Fibroblast of skin of abdomen (primary cell): ENCODE measurements around the gene CCDC33. TPM values are rescaled to one million over a fixed set of nuclear protein-coding genes. Genes with fewer than 3 reads are reported as not detected.

Experiments
- DNase-seq: peaks from one replicate; pipeline ENCODE4 v3.0.0-alpha.2; 2013
- polyA plus RNA-seq, 2 experiments: library from polyadenylated mRNA; unstranded; fragments of 120-200 nt; gene quantifications; one replicate each; pipeline ENCODE4 v1.2.1, GENCODE V29; 2013; ENCODE audit not compliant: insufficient read length in 2 of 2

CCDC33 gene
- 0.12 TPM for polyA plus RNA-seq (2013, experiment 1 of 2; ENCODE audit: insufficient read length)
- polyA plus RNA-seq (2013, experiment 2 of 2; ENCODE audit: insufficient read length) = not detected

DNA sequence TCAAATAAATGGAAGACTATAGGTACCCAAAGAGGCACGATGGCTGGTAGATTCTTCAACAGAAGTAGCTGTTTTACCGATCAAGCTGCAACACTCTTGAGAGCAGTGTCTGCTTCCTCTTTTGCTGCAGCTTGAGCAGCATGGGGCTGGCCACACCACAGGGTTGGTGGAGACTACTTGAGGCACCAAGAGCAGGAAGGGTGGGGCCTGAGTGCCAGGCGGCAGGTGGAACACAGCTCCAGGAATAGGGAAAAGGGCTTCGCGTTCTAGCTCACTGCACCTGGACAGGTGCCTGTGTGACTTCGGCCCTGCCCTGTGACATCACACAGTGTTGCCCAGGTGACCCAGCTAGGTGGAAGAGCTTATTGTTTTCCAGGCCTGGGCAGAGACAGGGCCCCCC, at the start of gene CCDC33:
TSS of gene CCDC33 (plus strand) at position 365 of the 400 bp plus-strand sequence. CDS start 394 bp downstream, outside the sequence.
- DNase-seq = no peak

DNA sequence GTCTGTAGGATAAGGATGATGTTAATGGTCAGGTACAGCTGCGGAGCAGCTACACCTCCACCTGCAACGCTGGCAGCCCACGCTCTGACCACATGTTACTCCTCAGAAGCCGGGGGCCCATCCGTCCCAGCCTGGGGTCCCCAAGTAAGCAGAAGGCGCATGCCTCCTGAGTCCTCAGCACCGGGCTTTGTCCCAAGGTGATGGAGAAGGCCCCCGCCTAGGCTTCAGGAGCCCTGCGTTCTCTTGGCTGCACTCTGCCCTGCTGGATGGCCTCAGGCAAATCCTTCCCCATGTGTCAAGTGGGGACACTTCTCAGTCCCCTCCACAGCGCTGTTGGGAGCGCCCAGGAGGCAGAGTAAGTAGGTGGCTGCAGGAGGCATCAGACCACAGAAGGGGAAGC, 47.9 kb upstream of the CCDC33 start:
- no peak for DNase-seq

DNA sequence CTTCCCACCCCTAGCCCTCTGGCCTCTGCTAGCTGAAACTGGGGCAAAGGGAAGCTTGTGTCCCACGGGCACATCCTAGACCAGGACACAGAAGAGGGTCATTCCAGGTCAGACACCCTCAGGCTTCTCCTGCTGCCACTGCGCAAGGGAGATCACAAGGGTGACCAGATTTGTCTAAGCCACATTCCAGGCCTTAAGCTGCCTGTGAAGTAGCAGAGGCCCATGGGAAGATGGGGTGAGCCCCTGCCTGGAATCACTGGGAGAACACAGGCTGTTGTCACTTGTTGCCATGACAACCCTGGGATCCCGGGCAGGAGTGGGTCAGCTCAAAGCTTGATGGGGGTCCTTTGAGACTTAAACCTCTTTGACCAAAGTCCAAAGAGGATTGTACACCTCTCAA, 44.3 kb upstream of the CCDC33 start:
- DNase-seq = no peak

DNA sequence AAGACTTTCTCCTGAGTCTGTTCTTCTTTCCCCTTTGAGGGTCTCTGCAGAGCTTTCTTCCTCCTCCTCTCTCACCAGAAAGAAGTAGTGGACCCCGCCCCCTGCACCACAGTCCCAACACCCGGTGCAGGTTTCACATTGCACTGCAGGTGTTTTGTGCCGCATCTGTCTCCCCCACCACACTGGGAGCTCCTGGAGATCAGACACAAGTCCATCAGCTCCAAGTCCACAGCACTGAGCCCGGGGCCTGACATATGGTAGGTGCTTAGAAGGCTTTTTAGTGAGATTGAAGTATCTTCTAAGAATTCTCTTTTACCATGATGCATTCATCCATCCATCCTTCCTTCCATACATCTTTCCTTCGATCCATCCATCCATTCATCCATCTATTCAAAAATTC, 43.4 kb upstream of the CCDC33 start:
- DNase-seq = no peak

DNA sequence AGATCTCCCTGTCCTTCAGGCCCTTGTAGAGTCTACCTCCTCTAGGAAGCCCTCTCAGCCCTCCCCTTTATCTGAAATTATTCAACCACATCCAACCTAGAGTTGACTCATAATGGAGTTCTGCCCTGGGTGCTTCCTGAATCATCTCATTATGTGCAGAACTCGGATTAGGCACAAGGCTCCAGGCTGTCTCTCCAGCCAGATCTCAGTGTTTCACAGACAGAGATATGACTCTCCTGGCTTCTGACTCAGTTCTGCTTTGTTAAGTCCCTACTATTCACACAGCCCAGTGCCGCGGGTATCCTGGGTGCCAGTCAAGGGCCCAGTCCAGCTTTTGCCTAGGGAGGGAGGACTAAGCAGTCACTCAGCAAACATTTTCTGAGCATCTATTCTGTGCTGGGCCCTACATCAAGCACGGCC, 42.8 kb upstream of the CCDC33 start:
- DNase-seq = peak; percentile 89

DNA sequence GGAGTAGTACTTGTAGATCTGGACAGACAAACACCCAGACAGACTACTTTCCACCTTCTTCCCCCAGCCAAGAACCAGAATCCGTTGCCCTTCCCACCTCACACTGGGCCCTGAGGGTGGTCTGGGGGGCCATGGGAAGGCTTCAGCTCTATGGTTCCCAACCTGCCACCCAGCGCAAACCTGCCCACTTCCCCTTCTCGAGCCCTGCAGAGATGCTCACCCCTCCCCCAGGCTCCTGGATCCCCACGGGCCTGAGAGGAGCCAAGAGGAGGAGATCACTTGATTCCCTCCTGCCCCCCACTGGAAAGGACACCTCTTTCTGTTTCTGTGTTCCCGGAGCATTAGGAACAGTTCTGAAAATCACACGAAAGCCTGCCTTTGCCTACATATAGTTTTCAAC, 42.2 kb upstream of the CCDC33 start:
- no peak for DNase-seq

DNA sequence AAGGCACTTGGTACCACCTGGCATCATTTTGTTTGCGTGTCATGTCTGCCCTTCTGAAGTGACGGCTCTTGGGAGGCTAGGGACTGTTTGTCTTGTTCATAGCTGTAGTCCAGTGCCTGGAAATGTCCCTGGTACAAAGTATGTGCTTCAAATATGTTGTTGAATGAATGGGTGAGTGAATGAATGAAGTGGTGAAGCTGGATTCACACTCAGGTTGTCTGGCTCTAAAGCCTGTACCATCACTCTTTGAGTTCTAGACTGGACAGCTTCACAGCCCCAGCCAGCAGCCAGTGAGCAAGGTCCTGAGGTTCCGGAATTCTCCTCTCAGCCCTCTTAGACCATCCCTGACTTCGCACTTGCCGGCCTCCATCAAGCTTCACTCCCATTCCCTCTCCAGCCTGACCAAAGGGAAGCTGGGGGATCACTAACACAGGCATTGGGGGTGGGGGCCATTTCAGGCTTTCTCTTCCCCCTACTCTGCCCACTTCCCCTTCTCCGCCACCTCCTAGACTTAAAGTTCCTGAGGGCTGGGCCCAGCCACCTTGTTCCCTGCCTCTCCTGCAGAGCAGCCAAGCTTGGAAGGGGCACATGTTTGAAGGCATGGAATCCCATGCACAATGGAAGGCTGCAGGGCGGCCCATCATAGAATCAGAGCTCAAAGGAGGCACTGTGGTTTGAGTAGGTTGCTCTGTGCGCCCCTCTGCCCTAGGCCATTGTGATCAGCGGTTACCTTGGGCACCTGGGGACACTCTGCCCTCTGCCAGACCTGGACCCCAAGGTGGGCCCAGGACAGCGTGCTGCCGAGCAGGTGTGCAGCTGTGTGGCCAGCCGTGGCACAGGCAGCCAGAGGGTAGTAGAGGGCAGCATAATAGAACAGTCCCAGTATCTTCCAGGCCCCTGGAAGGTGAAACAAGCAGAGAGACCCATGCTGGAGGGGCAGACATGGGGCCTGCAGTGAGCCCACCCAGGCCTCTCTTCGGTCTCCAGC, 41.3 kb upstream of the CCDC33 start:
- no peak for DNase-seq

DNA sequence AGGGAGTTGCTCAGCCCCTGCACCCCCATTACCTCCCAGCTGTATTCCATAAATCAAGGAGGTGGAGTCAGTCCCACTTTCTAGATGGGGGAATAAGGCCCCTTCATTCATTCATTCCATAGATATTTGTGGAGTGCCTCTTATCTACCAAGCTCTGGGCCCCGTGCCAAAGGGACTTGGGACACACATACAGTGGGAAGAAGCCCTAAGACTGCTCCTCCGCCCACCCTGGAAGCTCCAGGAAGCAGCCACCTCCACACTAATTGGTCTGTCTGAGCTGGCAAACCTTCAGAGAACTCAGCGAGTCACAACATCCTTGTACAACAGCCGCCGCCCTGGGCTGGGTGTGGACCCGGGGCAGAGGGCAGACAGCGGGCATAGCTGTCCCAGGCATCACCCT, 40.0 kb upstream of the CCDC33 start:
- DNase-seq = peak; percentile 98

DNA sequence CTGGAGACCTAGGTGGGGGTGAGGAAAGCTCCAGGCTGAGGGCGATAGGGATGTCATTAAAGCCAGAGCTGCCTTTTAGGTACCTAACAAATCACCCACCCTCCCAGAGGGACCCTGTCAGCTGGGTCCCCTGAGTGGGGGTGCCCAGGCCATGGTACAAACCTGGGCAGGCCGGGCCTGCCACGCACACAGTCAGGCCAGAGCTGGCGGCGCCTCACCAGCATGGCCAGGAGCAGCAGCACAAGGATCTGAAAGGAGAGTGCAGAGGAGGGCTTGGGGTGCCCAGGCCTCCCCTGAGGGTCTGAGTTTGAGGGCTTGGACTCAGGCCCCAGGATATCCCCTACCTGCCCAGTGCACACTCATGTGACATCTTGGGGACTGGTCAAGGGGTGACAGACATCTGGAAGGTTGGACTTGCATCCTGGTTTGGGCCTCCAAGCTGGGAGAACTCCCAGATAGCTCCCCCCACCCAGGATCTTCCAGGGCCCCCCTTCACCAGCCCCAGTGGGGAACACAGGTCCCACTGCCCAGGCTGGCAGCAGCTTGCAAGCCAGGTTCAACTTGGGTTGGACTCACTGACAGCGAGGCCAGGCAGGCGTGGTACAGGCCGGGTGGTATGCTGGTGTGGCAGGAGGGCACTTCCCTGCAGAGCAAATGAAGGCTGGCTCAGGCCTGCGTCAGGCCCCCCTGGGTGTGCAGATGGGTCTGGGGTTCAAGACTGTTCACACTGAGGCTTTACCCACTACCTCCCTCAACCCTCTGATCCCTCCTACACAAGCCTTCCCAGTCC, 38.8 kb upstream of the CCDC33 start:
- DNase-seq = no peak

DNA sequence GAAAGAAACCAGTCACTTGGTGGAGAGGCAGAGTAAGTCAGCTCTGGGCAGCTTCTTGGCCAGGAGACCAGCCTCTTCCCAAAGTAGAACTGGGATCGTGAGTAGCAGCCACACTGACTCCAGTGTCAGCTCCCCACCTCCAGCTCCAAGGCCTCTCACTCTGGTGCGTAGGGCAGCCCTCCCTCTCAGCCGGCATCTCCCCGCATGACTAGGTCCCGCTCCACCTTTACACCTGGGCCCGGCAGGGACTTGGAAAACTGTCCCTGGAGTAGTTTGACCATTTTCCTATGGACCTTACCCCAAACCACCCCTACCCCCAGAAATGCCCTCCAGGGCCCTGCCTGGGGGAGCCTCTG, 36.9 kb upstream of the CCDC33 start:
- no peak for DNase-seq

DNA sequence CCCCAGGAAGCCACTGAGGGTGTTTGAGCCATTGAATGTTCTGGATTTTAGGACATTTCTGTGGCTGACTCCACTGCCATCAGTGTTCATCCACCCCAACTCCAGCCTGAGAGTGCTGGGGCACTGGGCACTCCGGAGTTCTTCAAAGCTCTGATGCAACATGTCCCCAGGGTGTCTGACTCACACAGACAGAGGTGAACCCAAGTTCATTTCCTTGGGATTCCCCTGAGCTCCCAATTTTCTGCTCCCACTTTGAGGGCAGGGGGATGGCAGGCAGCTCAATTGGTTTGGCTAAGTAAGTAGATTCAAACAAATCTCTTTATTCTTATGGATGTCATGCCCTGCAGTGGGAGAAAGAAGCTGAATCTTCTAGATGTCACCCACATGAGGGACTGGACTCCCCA, 35.7 kb upstream of the CCDC33 start:
- peak; percentile 67 for DNase-seq

DNA sequence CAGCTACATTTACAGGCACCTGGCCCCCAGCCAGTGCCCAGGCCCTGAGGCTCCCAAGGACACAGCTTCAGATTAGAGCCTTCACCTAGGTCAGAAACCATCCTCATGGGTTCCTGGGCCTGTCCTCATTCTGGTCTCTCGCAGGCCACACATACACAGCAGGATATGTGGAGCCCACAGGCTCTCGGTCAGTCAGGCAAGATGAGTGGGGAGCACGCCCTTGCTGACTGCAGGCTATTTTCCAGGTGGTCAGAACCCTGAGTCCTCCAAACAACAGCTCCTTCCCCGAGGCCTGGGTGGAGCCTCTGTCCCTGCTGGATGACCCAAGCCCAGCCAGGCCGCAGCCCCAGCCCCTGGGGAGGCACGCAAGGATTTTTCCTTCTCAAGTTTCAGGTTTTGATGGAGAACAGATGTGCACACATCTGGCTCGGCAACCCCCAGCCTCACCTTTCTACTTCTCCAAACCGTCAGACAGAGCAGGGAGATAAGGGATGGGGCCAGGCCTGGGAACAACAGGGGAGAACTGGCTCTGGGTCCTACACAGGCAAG, 35.2 kb upstream of the CCDC33 start:
- DNase-seq = peak; percentile 31

DNA sequence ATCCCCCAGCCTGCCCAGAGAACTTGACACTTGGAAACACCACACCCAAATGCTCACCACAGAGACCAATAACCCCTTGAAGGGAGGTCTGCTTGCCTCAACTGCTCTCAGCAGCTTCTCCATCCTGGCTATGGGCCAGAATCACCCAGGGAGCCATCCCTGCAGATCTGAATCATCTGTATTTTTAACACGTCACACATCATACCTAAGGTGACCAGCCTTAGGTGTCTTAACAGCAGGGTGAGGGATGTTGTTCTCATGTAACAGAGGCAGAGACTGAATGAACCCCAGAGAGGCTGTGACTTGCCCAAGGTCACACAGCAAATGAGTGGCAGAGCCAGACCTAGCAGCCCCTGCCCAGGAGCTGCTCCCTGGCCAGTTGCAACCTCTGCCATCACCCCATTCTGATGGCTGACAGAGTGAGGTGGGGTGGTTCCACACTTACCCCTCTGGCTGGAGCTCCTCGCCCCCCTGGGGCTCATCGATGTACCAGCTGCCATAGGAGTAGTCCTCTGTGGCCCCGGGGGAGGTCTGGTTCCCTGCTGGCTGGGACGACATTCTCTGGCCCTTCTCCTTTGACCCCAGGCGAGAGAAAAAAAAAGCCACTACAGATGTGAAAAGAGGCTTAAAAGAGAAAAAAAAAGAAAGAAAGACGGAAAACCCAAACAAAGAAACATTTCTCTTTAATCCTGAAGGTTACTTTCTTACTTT, 34.3 kb upstream of the CCDC33 start:
- peak; percentile 32 for DNase-seq

DNA sequence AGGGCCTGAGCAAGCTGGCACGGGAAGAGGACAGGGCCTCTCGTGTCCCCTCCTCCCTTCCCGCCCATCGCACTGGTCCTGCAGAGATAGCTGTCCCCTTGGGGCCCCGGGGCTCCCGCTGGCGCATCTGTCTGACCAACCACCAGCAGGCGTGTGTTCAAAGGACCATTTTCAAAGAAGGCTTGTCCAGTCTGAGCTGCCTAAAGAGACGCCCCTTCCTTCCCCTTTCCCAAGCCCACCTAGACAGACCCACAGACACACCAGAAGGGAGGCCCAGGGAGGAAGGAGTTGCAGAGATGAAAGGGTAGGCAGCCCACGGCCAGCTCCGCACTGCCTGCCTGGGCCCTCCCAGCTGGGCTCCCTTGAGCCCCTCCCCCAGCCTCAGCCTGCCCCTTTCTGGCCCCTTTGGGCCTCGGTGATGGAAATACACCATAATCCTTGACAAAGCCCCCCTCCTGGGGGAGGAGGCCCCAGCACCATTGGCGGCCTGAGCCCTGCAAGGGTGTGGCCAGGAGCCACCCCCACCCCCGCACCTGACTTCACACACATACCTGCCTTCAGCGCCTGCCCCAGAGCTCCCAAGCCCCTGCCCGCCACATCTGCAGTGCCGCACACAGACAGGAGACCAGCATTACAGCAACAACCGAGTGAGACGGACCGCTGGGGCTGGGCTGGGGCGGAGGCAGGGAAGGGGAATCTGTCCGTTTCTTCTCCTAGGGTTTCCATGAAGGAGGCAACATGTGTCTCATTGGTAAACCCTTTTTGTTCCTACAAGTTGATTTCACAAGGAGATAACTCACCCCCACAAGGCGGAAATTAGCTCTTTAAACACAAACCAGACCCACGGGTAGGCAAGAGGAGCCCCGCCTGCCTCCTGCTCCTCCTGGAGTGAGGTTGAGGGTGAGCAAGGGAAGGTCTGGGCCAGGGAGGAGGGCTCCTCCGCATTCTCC, 33.4 kb upstream of the CCDC33 start, which contains the start of gene STRA6:
TSS of gene STRA6 (minus strand) at position 336 of the 950 bp plus-strand sequence. CDS start 520 bp downstream, outside the sequence.
- DNase-seq = peak; percentile 74

DNA sequence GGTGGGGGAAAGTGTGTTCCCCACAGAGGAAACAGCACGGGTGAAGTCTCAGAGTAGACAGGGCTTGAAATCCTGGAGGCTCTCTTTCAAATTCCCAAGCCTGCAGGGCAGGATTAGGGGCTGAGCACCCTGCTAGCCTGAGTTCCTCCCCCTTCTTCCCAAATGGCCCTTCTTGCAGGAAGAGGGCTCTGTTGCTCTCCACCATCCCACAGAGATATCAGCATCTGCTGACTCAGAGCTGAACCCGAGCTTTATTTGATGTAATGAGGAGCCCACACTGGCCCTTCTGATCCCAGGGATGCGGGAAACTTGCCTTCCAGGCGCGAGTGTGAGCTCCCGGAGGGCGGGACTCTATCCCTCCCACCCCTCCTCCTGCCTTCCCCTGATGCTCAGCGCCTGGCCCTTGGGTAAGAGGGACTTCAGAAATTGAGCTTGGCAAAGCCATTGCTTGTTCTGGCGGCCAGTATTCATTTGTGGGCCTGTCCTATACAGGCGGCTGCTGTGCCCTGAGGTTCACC, 32.2 kb upstream of the CCDC33 start:
- DNase-seq = peak; percentile 75

DNA sequence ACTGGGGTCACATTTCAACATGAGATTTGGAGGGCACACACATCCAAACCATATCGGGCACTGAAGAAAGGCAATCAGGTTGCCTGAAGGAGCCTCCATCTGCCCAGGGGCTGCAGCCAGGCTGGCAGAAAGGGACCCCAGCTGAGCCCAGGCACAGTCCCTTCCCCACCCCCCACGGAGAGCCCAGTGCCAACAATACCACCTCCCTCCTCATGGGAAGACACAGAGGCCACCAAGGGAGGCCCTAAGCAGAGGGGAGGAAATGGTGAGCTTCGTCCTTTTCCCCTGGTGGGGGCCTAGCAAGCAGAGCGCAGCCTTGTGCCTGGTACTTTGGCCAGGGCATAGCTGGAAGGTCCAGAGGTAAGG, 30.6 kb upstream of the CCDC33 start:
- no peak for DNase-seq

DNA sequence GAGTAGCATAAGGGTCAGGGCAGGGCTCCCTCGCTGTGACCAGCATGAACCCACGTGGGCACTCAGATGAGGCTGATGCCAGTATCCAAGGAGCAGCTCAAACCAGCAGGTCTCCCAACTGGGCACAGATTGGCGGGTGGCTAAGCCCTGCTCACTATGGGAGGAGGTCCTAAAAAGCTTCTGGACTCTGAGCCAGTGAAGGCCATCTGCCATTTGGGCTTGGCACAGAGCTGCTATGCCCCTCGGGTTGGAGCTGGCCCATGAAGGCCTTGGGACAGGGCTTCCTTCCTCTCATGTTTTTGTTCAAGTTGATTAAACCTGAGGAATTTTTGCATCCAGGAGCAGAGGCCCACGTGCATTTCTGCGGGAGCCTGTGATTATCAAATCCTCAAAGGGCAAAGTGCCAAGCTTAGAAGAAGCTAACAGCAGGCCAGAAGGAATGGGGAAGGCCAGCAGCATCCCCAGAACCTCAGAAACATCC, 29.3 kb upstream of the CCDC33 start:
- peak; percentile 69 for DNase-seq

DNA sequence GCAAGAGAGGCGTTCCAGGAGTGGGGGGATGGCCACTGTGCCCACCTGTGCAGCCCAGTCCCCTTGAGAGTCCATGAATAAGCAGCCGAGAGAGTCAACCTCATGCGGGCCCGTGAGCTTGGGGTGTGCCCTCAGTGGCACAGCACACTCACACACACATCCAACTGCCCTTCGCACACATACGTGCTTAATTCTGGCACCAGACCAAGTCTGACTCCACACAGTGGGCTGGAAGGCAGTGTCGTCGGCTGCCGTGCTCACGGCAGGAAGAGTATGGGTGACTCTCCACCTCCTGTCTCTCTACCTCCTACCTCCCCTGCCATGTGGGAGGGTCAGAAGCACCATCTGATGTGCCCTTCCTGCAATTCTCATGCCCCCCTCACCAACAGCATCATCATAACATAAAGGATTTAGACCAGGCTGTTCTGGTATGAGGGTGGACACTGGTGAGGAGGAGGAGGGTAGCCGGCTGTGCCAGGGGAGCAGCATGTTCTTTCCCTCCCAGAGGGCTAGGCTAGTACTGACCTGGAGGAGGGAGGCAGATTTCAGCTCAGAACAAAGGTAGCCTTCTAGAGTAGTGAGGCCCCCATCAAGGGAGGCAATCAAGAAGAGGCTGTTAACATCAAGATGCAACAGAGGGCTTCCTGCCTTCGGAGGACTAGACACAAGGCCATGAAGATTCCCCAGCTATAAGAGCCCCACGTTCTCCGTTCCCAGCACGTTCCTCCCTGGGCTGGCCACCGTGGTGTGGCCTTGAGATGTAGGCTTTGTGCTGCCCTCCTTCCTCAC, 28.3 kb upstream of the CCDC33 start:
- no peak for DNase-seq

DNA sequence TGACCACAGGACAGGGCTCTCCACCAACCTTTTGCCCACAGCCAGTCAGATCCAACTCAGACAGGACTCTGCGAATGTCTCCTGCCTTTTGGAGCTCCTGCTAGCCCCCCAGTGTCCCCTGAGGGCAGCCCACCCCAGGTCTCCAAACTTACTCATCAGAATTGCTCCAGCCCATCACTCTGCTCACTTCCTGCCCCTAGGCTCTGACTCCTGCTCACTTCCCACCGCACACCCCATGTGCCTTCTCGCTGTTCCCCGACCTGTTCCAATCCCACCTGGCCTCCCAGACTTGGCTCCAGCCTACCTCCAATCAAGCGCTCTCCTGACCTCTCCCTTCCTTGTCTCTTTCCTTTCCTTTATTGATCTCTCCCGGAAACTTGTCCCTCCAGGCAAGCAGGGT, 27.6 kb upstream of the CCDC33 start:
- DNase-seq = no peak
